Immature natural killer cell (primary cell): ENCODE measurements around the gene ABCA13. TPM values are rescaled to one million over a fixed set of nuclear protein-coding genes. Genes with fewer than 3 reads are reported as not detected.

Source experiments
- DNase-seq, 3 donors: peaks; one replicate each; pipeline ENCODE4 v3.0.0; 2022; ENCODE audit warnings: mixed read lengths in 1 of 3
- H3K27ac Mint-ChIP-seq, 6 donors: one replicate each; pipeline ENCODE4 v1.8.0; 2020; ENCODE audit warnings: mixed read lengths in 6 of 6, mild to moderate bottlenecking in 5 of 6, inconsistent platforms in 4 of 6, moderate library complexity in 3 of 6
- H3K27me3 Mint-ChIP-seq, 3 donors: one replicate each; pipeline ENCODE4 v1.8.0; 2020 to 2021; ENCODE audit warnings: low read depth in 3 of 3, mild to moderate bottlenecking in 3 of 3, mixed read lengths in 3 of 3, moderate library complexity in 3 of 3, inconsistent platforms in 1 of 3
- H3K36me3 Mint-ChIP-seq, 3 donors: one replicate each; pipeline ENCODE4 v1.8.0; 2020; ENCODE audit warnings: mixed read lengths in 3 of 3, inconsistent platforms in 2 of 3, mild to moderate bottlenecking in 2 of 3
- H3K4me1 Mint-ChIP-seq, 2 donors: one replicate each; pipeline ENCODE4 v1.8.0; 2020; ENCODE audit warnings: inconsistent platforms in 2 of 2, mild to moderate bottlenecking in 2 of 2, mixed read lengths in 2 of 2, moderate library complexity in 1 of 2
- H3K4me3 Mint-ChIP-seq, 5 donors: one replicate each; pipeline ENCODE4 v1.8.0; 2020; ENCODE audit warnings: mild to moderate bottlenecking in 5 of 5, mixed read lengths in 5 of 5, inconsistent platforms in 3 of 5, moderate library complexity in 3 of 5
- H3K9me3 Mint-ChIP-seq, 6 donors: one replicate each; pipeline ENCODE4 v1.8.0; 2020; ENCODE audit warnings: mild to moderate bottlenecking in 6 of 6, mixed read lengths in 6 of 6, inconsistent platforms in 4 of 6, moderate library complexity in 3 of 6
- polyA plus RNA-seq, 3 donors: library from polyadenylated mRNA; unstranded; fragments of 300-500 nt; fragmentation: Illumina TruSeq; gene quantifications; one replicate each; pipeline ENCODE4 v1.2.3, GENCODE V29; 2021

Gene ABCA13
- polyA plus RNA-seq, 3 donors from 2014 or later: not detected

DNA sequence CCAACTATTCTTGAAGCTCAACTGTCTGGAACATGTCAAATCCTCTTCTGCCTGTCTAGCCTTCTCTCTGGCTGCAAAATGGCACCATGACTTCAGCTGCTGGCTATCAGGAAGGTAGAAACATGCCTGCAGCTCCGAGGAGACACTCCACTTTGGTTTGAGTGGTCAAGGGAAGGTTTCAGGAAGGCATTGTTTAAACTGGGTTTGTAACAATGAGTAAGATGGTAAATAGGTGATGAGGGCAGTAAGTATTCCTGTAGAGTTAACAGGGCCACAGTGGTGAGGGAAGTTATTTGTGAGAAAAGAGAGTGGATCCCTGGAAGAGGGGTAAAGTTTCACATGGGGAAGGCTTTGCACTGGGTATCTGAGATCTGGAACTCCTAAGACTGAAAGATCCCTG lies 231.5 kb downstream of the ABCA13 start:
- H3K9me3 Mint-ChIP-seq: peaks cover 0 to 2% (median 0%) of the 10 kb centered on the region in 6 donors
- no peaks in the 10 kb centered on the region for H3K4me1 Mint-ChIP-seq
- H3K27me3 Mint-ChIP-seq: no peaks in the 10 kb centered on the region
- no peak overlapping the region for H3K27ac Mint-ChIP-seq
- DNase-seq: no peak
- H3K4me3 Mint-ChIP-seq: no peak overlapping the region
- H3K36me3 Mint-ChIP-seq: no peaks in the 10 kb centered on the region

DNA sequence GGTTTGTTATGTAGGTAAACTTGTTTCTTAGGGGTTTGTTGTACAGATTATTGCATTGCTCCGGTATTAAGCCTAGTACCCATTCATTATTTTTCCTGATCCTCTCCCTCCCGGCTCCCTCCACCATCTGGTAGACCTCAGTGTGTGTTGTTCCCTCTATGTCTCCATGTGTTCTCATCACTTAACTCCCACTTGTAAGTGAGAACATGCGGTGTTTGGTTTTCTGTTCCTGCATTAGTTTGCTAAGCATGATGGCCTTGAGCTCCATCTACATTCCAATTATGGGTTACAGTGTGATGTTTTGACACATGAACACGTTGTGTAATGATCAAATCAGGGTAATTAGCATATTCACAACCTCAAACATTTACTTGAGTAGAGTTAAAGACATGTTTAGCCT lies 237.5 kb downstream of the ABCA13 start:
- Mint-ChIP-seq H3K9me3 (peaks cover 0 to 5% (median 0%) of the 10 kb centered on the region in 6 donors), H3K36me3 (no peaks in the 10 kb centered on the region), H3K27me3 (no peaks in the 10 kb centered on the region), H3K4me1 (peaks cover 3 to 7% of the 10 kb centered on the region in 2 donors), H3K4me3 (no peak overlapping the region), H3K27ac (no peak overlapping the region)
- no peak for DNase-seq

DNA sequence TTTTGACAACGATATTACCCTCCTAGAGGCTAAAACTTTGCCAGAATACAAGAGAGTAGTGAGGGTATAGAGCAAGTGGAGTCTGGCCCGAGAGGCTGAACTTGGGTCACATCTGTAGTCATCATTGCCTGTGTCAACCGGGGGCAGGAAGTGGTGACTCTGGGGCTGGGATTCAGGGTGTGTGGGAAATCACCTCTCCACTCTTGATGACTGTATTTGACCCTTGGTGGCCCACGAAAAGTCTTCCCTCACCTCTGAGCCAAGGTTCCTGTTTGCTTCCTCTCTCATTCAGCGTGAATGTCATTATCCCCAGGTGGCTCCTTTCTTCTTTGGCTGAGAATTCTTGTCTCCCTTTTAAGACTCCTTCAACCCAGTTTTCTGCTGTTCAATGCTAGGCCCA lies 240.4 kb downstream of the ABCA13 start:
- peaks cover 3 to 7% of the 10 kb centered on the region in 2 donors for H3K4me1 Mint-ChIP-seq
- no peaks in the 10 kb centered on the region for H3K27me3 Mint-ChIP-seq
- H3K36me3 Mint-ChIP-seq: no peaks in the 10 kb centered on the region
- peak overlapping the region in 1 of 6 donors; percentile 23 for H3K27ac Mint-ChIP-seq
- peaks cover 0 to 5% (median 0%) of the 10 kb centered on the region in 6 donors for H3K9me3 Mint-ChIP-seq
- H3K4me3 Mint-ChIP-seq: no peak overlapping the region
- DNase-seq: no peak

DNA sequence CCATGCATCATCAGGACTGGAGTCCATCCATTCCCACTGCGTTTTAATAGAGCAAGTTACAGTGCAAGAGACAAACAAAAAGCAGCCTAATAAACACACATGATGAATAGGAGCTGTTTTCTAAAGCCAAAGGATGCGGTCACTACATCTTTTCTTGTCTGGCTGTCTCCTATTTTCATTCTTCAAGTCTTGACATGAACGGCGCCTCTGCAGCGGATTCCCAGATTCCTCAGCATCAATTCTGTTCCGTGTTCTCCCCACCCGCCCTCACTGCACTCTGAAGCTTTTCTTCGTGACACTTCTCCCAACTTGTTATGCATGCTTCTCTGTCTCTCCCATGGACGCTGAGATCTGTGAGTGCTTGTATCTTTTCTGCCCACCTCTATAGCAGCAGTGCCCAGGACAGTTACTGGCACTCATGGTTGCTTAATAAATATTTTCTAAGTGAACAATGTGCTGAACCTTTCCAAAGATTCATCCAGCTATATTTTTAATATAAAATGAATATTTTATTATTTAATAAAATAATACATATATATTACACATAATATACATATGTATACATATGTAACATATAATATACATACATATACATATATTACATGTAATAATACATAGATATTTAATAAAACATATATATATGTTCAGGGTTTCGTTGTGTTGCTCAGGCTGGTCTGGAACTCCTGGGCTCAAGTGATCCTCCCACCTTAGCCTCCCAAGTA lies 242.9 kb downstream of the ABCA13 start:
- H3K4me3 Mint-ChIP-seq: no peak overlapping the region
- DNase-seq: no peak
- no peaks in the 10 kb centered on the region for H3K36me3 Mint-ChIP-seq
- H3K27ac Mint-ChIP-seq: no peak overlapping the region
- H3K27me3 Mint-ChIP-seq: no peaks in the 10 kb centered on the region
- peaks cover 0 to 2% (median 0%) of the 10 kb centered on the region in 6 donors for H3K9me3 Mint-ChIP-seq
- peaks cover 3 to 7% of the 10 kb centered on the region in 2 donors for H3K4me1 Mint-ChIP-seq

DNA sequence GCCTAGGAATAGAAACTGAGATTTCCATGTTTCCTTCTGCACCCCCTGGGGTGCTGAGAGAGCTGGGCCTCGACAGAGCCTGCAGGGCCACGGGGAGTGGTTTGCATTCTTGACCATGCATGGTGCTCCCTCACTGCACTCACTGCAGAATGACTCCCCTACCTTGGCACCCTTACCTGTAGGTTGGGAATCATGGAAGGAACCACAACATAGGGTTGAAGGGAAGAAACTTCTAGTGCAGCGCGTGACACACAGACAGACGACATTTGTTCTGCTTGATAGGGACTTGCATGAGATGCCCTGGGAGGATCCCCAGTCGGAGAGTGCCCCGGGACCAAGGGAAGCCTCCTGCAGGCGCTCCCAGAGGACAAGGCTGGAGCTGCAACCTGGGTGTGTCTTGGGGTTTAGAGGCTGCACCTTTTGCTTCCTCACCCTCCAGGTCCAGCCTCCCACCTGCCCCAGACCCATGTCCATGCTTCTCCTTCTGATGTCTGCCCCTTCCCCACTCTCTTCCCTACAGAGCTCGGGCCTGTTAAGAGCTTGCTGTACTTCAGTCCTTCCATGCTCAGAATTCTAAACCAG lies 245.2 kb downstream of the ABCA13 start:
- H3K27ac Mint-ChIP-seq: no peak overlapping the region
- H3K9me3 Mint-ChIP-seq: peaks cover 0 to 2% (median 0%) of the 10 kb centered on the region in 6 donors
- H3K4me1 Mint-ChIP-seq: peaks cover 3 to 7% of the 10 kb centered on the region in 2 donors
- no peaks in the 10 kb centered on the region for H3K27me3 Mint-ChIP-seq
- no peak for DNase-seq
- H3K4me3 Mint-ChIP-seq: no peak overlapping the region
- H3K36me3 Mint-ChIP-seq: no peaks in the 10 kb centered on the region

DNA sequence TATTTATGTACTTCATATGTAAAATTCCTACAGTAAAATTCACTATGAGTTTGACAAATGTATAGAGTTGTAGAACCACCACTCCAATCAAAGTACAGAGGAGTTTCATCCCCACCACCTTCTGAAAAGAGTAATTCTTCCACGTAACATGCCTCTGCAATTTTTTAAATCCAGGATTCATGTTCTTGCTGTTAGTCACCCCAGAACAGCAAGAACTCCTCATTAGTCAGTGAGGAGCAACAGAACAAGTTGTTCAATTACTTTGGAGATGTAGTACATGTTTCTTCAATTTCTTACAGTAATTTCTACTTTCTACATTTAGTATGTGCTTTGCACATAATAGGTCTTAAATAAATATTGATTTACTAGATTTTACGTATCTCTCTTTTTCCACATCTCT lies 248.1 kb downstream of the ABCA13 start:
- Mint-ChIP-seq H3K9me3 (peaks cover 0 to 4% (median 0%) of the 10 kb centered on the region in 6 donors), H3K4me3 (no peak overlapping the region), H3K36me3 (no peaks in the 10 kb centered on the region), H3K27ac (no peak overlapping the region), H3K27me3 (no peaks in the 10 kb centered on the region), H3K4me1 (no peaks in the 10 kb centered on the region)
- no peak for DNase-seq

DNA sequence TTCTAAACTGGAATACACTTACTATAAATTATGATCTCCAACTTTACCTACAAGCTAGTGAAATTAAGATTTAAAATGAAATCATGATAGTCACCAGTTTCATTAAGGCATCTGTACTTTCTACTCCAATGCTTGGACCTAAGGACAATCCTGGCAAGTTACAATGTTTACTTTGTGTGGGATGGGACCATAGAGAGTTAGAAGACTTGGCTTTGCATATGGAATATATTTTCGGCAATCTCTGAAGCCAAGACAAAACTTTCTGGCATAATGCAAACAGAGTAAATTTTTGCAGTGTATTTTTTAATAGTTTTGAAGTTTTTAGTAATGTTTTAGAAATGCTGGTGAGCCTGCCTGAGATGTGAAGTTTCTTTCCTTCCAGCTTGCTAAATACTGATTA lies 248.9 kb downstream of the ABCA13 start:
- Mint-ChIP-seq H3K4me1 (no peaks in the 10 kb centered on the region), H3K4me3 (no peak overlapping the region), H3K27me3 (no peaks in the 10 kb centered on the region), H3K36me3 (no peaks in the 10 kb centered on the region), H3K9me3 (peaks cover 0 to 4% (median 0%) of the 10 kb centered on the region in 6 donors), H3K27ac (no peak overlapping the region)
- no peak for DNase-seq

DNA sequence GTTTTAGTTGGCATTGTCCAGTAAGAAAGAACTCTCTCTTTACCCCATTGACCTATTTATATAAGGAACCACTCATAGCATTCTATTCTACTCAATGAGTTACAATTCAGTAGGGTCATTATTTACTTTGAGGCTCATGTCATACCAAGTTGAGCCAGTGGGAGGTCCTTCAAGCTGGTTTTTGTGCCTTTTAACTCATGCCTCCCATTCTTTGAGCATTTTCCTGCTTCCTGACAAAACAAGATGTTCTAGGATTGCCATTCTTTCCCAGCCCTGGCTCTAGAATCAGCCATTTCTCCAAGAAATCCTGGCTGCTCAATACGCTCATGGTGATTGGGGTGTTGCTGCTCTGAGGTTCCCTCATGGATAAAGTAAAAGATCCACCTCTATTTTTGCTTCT lies 250.1 kb downstream of the ABCA13 start:
- no peak for DNase-seq
- no peaks in the 10 kb centered on the region for H3K27me3 Mint-ChIP-seq
- no peak overlapping the region for H3K4me3 Mint-ChIP-seq
- H3K9me3 Mint-ChIP-seq: peaks cover 0 to 4% (median 0%) of the 10 kb centered on the region in 6 donors
- H3K4me1 Mint-ChIP-seq: no peaks in the 10 kb centered on the region
- H3K27ac Mint-ChIP-seq: no peak overlapping the region
- no peaks in the 10 kb centered on the region for H3K36me3 Mint-ChIP-seq

DNA sequence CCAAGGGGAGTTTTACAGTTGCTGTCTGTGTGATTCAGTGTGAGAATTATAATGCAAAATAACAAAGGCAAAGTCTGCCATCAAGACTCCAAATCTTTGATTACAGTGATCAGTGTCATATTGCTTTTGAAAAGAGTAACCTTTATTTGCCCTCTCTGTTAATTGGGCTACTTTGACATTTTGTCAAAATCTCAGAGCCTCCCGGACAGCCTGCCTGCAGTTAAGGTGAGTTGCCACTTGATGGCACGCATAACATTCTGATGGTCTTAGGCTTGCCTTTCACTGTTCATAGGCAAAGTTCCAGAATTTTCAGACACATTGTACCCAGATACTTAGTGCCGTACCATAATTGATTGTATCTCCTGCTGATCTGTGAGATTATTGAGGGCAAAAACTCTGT lies 253.5 kb downstream of the ABCA13 start:
- Mint-ChIP-seq H3K9me3 (peaks cover 0 to 3% (median 0%) of the 10 kb centered on the region in 6 donors), H3K4me1 (no peaks in the 10 kb centered on the region), H3K27ac (no peak overlapping the region), H3K4me3 (no peak overlapping the region), H3K27me3 (no peaks in the 10 kb centered on the region), H3K36me3 (no peaks in the 10 kb centered on the region)
- no peak for DNase-seq

DNA sequence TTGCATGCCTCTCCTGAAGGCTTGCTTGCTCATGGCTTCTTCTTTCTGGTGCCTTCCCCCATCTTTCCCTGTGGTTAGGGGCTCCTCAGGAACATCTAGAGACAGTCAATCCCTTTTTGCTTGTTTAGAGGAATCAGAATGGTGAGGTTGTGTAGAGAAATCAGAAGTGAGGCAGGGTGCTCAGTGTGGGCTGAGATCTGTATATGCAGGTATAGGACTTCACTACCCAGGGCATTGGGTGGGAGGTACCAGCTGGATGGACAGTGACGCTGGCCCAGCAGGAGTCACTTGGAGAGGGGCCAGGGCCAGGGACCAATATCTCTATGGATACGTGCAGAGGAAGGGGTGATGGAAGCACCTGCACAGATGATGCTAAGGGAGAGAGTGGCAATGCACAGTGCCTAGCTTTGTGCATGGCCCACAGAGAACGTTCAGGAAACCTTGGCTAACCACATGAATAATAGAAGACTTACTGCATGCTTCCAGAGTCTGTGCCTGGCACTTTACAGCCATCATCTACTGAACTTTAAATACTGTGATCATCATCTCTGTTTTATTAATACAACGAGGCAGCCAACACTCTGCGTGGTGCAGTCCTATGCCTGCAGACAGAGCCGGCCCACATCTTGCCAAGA lies 255.2 kb downstream of the ABCA13 start:
- Mint-ChIP-seq H3K9me3 (peaks cover 0 to 3% (median 0%) of the 10 kb centered on the region in 6 donors), H3K36me3 (no peaks in the 10 kb centered on the region), H3K4me3 (no peak overlapping the region), H3K27me3 (no peaks in the 10 kb centered on the region), H3K27ac (no peak overlapping the region), H3K4me1 (no peaks in the 10 kb centered on the region)
- DNase-seq: no peak

DNA sequence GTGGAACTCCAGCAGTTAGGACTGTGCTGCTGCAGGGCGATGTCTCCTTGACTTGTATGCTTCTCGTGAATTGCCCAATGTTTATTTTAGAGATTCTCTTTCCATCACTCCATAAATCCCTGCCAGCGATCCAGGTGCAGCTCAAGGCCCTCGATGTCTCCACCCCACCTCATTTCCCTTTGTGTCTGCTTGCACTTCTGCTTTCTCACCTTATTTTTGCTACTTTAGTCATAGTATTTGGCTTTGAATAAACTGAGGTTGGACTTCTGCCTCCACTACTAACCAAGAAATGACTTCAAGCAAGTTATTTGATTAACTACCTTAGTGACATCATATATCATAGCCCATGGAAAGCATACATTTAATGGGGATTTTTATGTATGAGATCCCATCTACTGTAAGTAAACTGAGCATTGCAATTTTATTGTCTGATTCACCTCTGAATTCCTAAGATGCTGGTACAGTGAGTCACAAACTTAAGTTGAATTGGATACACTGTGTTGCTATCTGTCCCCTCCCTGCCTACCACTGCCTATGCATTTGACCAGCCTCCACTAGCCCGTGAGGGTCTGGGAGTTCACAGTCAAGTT lies 255.8 kb downstream of the ABCA13 start:
- DNase-seq: no peak
- Mint-ChIP-seq H3K4me3 (no peak overlapping the region), H3K9me3 (peaks cover 0 to 2% (median 0%) of the 10 kb centered on the region in 6 donors), H3K27ac (no peak overlapping the region), H3K36me3 (no peaks in the 10 kb centered on the region), H3K4me1 (no peaks in the 10 kb centered on the region), H3K27me3 (peaks cover 0 to 2% (median 0%) of the 10 kb centered on the region in 3 donors)

DNA sequence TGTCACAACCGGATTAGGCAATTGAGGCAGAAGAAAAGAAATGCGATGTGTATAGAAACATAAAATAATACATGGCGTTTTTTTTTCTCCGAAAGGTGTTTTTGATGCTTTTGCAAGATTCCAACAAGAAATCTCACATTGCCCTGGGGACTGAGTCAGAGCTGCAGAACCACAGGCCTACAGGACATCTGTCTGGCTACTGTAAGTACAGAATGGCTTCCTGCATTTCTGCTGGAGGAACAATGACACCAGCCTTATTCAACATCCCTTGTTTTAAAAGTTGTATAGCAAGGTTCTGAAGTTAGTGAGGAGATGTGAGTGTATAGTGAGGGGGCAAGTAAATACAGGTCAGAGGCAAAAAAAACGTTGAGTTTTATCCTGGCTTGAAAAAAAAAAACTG lies 256.4 kb downstream of the ABCA13 start:
- no peak overlapping the region for H3K27ac Mint-ChIP-seq
- H3K4me1 Mint-ChIP-seq: no peaks in the 10 kb centered on the region
- H3K36me3 Mint-ChIP-seq: no peaks in the 10 kb centered on the region
- peaks cover 0 to 2% (median 0%) of the 10 kb centered on the region in 6 donors for H3K9me3 Mint-ChIP-seq
- peaks cover 0 to 2% (median 0%) of the 10 kb centered on the region in 3 donors for H3K27me3 Mint-ChIP-seq
- H3K4me3 Mint-ChIP-seq: no peak overlapping the region
- DNase-seq: no peak

DNA sequence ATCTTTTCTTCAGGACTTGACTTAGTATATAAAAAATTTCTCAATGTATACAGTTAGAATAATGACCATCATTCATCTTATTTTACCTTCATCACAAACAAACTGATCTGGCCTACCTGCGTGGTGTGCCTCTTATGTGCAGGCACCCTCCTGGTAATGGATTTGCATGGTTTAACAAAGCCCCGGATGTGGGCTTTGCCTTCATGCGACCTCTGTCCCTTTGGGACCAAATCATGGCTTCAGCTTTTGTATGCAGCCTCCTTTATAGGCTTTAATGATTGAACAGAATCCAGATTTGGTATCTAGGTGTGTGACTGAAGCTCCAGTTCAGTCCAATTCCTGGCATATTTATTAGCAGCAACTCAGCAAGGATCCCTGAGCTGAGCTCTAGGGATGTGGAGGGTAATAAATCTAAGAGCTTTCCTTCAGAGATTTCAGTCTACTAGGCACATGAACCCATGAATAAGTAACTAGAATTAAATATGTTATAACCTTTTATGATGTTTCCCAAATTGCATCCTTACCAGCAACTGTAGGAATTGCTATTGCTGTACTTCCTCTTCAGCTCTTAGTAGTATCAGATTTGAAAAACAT lies 256.9 kb downstream of the ABCA13 start:
- peaks cover 0 to 2% (median 0%) of the 10 kb centered on the region in 6 donors for H3K9me3 Mint-ChIP-seq
- H3K27me3 Mint-ChIP-seq: peaks cover 0 to 2% (median 0%) of the 10 kb centered on the region in 3 donors
- no peak overlapping the region for H3K4me3 Mint-ChIP-seq
- no peaks in the 10 kb centered on the region for H3K36me3 Mint-ChIP-seq
- no peak overlapping the region for H3K27ac Mint-ChIP-seq
- H3K4me1 Mint-ChIP-seq: no peaks in the 10 kb centered on the region
- no peak for DNase-seq

DNA sequence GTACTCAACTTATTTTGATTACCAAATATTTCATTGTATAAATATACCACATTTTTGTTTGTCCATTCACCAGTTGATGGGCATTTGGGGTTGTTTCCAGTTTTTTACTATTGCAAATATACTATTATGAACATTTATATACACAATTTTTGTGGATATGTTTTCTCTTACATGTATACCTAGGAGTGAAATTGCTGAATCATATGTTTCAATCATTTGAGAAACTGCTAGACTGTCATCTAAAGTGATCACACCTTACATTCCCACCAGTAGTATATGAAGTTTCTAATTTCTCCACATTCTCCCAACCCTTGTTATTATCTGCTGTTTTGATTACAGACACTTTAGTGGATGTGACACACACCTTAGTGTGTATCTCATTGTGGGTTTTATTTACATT lies 257.9 kb downstream of the ABCA13 start:
- no peak for DNase-seq
- peaks cover 0 to 2% (median 0%) of the 10 kb centered on the region in 3 donors for H3K27me3 Mint-ChIP-seq
- no peaks in the 10 kb centered on the region for H3K4me1 Mint-ChIP-seq
- no peaks in the 10 kb centered on the region for H3K36me3 Mint-ChIP-seq
- H3K9me3 Mint-ChIP-seq: peaks cover 0 to 3% (median 0%) of the 10 kb centered on the region in 6 donors
- H3K4me3 Mint-ChIP-seq: no peak overlapping the region
- no peak overlapping the region for H3K27ac Mint-ChIP-seq
